HG03159 (cell line): ENCODE data around the gene CCDC177.

Experiments used
- ATAC-seq: cut with Tn5 transposase; IDR thresholded peaks from one replicate; pipeline ENCODE4 v1.9.1; 2021; ENCODE audit warnings: mild to moderate bottlenecking, moderate library complexity; ENCODE audit not compliant: unreplicated experiment

The CCDC177 gene

GRCh38 chr14:69574263-69574953 is at the start of gene CCDC177:
CCDC177 (minus strand) TSS chr14:69574871; CDS start chr14:69573622, 1,249 bp downstream.
- ATAC-seq: peak; percentile 54

- ATAC-seq: no peak
Observed at GRCh38 chr14:69624136-69624535, 49.5 kb upstream of the CCDC177 start.

DNA sequence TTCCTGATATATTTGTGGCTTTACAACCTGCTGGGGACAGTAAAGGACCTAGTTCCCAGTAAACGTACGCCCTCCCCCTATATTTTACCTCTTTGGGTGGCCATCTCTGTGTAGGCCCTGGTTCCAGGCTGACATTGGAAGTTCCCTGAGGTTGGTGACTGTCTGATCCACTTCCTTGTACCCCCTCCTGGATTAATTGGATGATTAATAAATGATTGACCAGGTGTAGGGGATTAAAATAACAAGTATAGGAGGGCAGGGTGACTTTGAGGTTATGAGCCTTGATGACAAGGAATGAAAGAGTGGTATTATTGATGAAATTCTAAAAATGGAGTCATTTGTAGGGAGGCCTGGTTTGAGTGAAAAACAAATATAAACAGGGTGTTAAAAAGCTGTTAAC is 46.3 kb upstream of the CCDC177 start:
- ATAC-seq: no peak

- no peak for ATAC-seq
Observed at GRCh38 chr14:69620211-69620611, 45.5 kb upstream of the CCDC177 start.

GRCh38 chr14:69619012-69619411 is 44.3 kb upstream of the CCDC177 start:
- ATAC-seq: no peak

- ATAC-seq: no peak
Observed at GRCh38 chr14:69617796-69618195, 43.1 kb upstream of the CCDC177 start.

DNA sequence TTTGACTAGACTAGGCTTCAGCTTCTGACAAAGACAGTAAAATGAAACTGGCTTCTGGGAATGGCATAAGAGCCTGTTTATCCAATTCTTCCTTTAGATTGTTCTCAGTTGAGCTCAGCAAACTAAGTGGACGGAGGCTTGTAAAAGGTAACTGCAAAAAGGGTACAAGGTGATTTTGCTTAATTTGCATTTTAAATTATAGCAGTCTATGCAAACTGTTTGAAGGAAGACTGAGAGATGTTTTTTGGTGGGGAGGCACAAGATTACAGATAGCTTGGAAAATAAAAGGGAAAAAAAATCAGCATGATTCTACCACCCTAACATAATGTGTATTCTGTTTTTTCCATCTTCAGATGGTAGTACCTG is 41.7 kb upstream of the CCDC177 start:
- ATAC-seq: no peak

DNA sequence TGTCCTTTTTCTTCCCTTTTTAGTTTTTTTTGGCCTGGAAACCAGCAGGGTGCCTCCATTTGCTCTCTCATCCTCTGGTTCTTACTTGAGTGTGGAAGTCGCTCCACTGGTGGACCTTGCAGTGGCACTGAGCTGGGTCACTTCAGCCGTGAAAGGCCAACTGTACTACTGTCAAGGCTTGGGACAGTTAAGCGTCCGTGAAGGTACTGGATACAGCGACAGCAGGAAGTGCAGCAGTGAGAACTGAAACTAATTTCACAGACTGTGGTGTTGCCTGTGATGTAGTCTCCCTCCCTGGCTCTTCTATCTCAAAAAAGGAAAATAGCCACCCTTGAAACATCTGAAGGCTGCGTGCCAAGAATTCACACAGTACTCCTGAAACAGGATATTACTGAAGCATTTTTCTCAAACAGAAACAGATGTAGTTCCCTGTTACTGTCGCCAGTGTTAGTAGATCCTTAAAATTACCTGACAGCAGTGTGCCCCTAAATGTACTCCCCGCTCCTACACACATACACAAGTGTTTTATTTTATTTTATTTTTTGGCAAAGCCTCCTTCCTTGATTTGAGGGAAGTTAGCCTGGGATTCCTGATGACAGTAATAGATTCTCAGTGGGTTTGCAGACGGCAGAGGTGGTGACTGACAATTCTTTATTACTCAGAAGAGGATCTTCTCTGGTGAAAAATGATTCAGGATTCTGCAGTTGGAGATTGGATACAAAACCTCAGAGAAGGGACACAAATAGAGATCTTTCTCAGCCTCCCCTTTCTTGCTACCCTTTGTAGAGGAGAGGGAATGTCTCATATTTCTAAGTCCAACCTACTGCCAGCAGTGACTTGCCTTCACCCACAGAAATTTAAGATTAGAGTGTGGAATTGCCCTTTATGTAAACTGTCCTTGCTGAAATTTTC is 41.1 kb upstream of the CCDC177 start:
- ATAC-seq: peak; percentile 54

GRCh38 chr14:69615121-69615495 is 40.4 kb upstream of the CCDC177 start:
- ATAC-seq: no peak

- no peak for ATAC-seq
Observed at GRCh38 chr14:69614592-69614991, 39.9 kb upstream of the CCDC177 start.

DNA sequence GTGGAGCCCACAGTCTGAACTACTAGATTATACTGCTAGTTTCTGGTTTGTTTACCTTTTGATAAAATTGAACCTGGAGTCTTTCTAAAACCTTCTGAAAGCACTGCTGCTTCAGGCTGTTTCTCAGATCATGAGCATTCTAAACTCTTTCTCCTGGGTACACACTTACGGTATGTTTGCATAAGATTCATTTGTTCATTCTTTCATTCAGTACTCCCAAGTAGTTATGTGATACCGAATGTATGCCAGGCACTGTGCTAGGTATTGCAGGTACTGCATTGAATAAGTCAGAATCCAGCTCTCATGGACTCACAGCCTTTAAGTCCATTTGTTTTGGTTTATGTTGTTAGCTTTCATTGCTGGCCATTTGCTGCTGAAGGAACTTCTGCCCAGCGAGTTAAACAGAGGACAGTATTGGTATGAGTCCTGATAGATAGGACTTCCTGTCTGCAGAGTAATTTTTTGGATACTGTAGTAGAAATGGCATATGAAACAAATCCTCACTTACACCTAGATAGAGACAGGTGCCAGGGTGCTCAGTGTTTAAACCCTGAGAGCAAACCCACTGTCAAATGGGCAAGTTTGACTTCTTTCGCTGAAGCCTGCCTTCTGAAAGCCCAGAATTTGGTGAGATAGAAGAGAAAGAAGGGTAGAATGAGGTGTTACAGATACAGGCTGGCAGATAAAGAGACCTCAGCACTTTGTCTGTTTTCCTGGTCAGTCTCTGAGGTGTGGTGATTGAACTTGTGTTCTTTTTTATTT is 38.8 kb upstream of the CCDC177 start:
- no peak for ATAC-seq

- no peak for ATAC-seq
Observed at GRCh38 chr14:69612783-69613130, 38.1 kb upstream of the CCDC177 start.

DNA sequence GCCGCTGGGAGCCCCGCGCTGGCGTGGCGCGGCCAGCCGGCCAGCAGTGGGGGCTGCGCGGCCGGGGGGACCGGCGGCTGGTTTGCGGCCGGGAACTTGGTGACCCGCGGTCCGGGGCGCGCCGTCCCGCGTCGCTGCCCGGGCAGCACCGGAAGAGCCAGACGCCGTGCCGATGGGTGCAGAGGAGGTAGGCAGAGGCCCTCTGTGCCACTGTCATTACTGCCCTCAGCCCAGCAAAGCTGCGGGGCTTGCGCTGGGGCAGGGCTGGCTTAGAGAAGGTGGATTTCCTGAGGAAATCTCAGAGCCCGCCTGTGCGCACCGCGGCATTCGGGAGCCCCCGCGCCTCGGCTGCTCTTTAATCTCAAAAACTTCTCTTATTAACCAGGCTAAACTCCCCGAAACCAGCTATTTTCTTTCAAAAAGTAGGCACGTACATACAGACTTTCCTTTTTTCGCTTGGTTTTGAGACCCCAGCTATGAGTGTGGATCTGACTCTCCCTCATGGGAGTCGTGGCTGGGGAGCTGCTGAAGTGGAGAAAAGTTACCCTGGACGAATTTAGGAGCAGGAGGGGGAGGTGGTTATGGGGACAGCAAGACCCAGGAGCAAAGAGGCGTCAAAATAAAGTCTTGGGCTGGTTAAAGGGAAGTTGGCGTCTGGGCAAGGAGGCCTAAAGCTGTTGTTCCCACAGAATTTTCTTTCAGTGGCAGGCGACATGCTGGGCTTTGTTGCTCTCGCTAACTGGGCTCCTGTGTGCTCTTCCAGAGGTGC is 37.5 kb upstream of the CCDC177 start:
- ATAC-seq: no peak

GRCh38 chr14:69611172-69612013 is 36.7 kb upstream of the CCDC177 start, which contains the start of gene SUSD6:
SUSD6 (plus strand) TSS chr14:69611596; CDS start chr14:69658593, 46,997 bp downstream.
- ATAC-seq: peak; percentile 55

DNA sequence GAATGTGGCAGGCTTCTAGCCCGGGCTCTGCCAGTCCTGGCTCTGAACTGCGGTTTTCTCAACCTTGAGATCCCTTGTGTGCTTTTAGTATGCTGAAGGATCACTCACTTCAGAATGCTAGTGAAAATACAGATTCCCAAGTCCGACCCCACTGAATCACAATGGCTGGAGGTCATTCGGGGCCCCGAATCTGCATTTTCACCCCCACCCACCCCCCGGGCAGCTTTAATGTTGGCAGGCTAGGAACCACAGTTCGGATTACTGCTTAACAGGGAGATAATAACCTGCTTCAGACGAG is 36.2 kb upstream of the CCDC177 start:
- no peak for ATAC-seq

DNA sequence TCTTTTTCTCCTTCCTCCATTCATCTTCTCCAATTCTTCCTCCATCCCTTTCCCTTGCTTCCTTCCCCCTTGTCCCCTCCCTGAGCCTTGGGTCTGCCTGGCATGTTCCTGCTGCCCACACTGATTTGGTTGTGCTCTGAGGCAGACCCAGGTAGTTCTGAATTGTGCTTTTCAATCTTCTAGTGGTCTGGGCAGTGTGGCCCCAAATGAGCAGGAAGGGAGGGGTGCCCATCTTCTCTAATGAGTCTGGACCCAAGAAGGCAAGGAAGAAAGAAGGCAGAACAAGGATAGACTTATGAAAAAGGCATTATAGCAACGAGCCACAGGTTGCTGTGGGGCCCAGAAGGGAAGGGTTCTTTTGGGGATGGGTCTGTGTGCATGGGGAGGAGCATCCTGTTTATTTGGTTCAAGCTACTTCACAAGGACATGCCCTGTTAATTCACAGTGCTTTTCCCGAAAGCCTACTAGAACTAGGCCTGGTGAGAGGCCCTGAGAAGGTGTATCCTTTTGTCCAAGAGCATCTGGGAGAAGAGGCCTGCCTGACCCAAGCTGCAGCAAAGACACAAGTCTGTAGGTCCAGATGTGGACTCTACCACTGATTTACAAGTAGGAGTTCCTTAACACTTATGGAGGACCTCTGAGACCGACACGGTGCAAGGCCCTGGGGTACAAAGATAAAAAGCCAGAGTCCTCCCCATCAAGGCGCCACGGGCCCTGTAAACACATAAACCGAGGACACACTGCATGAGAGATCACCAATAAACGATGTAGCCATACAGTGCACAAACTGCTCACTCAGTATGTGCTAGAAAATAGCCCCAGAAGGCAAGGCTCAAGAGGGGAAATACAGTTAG is 35.6 kb upstream of the CCDC177 start:
- no peak for ATAC-seq

GRCh38 chr14:69606258-69607184 is 31.9 kb upstream of the CCDC177 start:
- ATAC-seq: no peak

GRCh38 chr14:69605738-69606137 is 31.1 kb upstream of the CCDC177 start:
- no peak for ATAC-seq
